Liver (tissue), 9 donors: ENCODE data around the gene KRTAP5-10. TPM values are rescaled to one million over a fixed set of nuclear protein-coding genes. Genes with fewer than 3 reads are reported as not detected.

Experiments
- DNase-seq: peaks from one replicate; pipeline ENCODE4 v3.0.0-alpha.2; 2017; ENCODE audit warnings: low spot score
- H3K27ac ChIP-seq, 2 donors: one replicate each; pipeline ENCODE4 v1.7.0; 2013; ENCODE audit warnings: inconsistent platforms in 2 of 2, low read length in 2 of 2, control low read depth in 1 of 2, low read depth in 1 of 2, mild to moderate bottlenecking in 1 of 2
- H3K27me3 ChIP-seq, 4 donors: one replicate each; pipeline versions ENCODE4 v1.6.1 to v1.7.0; 2013; ENCODE audit warnings: low read length in 3 of 4, inconsistent platforms in 1 of 4, mild to moderate bottlenecking in 1 of 4, moderate library complexity in 1 of 4; ENCODE audit not compliant: control insufficient read depth in 4 of 4, insufficient read depth in 4 of 4
- H3K36me3 ChIP-seq, 4 donors: one replicate each; pipeline versions ENCODE4 v1.6.1 to v1.7.0; 2013; ENCODE audit warnings: low read length in 3 of 4, mild to moderate bottlenecking in 3 of 4, low read depth in 1 of 4, moderate library complexity in 1 of 4; ENCODE audit not compliant: control insufficient read depth in 4 of 4, insufficient read depth in 3 of 4
- H3K4me1 ChIP-seq, 4 donors: one replicate each; pipeline versions ENCODE4 v1.6.1 to v1.7.0; 2013; ENCODE audit warnings: low read length in 3 of 4, mild to moderate bottlenecking in 3 of 4, moderate library complexity in 1 of 4; ENCODE audit not compliant: control insufficient read depth in 4 of 4, insufficient read depth in 4 of 4
- H3K4me3 ChIP-seq, 3 donors: one replicate each; pipeline versions ENCODE4 v1.6.1 to v1.7.0; 2013; ENCODE audit warnings: low read length in 3 of 3, control low read depth in 1 of 3, low read depth in 1 of 3, mild to moderate bottlenecking in 1 of 3
- H3K9ac ChIP-seq, 2 donors: one replicate each; pipeline ENCODE4 v1.7.0; 2013; ENCODE audit warnings: low read length in 2 of 2, mild to moderate bottlenecking in 2 of 2, moderate library complexity in 2 of 2, control low read depth in 1 of 2, low read depth in 1 of 2
- H3K9me3 ChIP-seq, 4 donors: one replicate each; pipeline versions ENCODE4 v1.6.1 to v1.7.0; 2013; ENCODE audit warnings: low read length in 3 of 4; ENCODE audit not compliant: control insufficient read depth in 4 of 4
- CTCF ChIP-seq: fragments of 150-350 bp; IDR thresholded peaks from 2 replicates; pipeline ENCODE4 v1.5.1; 2017; ENCODE audit warnings: improper control_type of control experiment, low read depth, low read length; ENCODE audit not compliant: missing input control
- FOXA1 ChIP-seq: IDR thresholded peaks from 2 replicates; pipeline ENCODE4 v1.6.1; 2016; ENCODE audit warnings: antibody characterized with exemption
- FOXA2 ChIP-seq: IDR thresholded peaks from 2 replicates; pipeline ENCODE4 v1.6.1; 2016; ENCODE audit warnings: antibody characterized with exemption
- GABPA ChIP-seq, 2 donors: IDR thresholded peaks in 1 of 2; conservative IDR thresholded peaks in 1 of 2; 2 replicates each; pipeline ENCODE4 v1.6.1; 2016; ENCODE audit warnings: antibody characterized with exemption in 2 of 2, mild to moderate bottlenecking in 1 of 2, moderate library complexity in 1 of 2
- HNF4A ChIP-seq, 2 donors: conservative IDR thresholded peaks; 2 replicates each; pipeline ENCODE4 v1.6.1; 2016; ENCODE audit warnings: antibody characterized with exemption in 2 of 2, mild to moderate bottlenecking in 2 of 2
- HNF4G ChIP-seq: IDR thresholded peaks from 2 replicates; pipeline ENCODE4 v1.6.1; 2016; ENCODE audit warnings: antibody characterized with exemption
- JUND ChIP-seq, 2 donors: IDR thresholded peaks; 2 replicates each; pipeline ENCODE4 v1.6.1; 2016; ENCODE audit warnings: antibody characterized with exemption in 2 of 2
- MAX ChIP-seq: IDR thresholded peaks from 2 replicates; pipeline ENCODE4 v1.6.1; 2016; ENCODE audit warnings: antibody characterized with exemption
- NR2F2 ChIP-seq: IDR thresholded peaks from 2 replicates; pipeline ENCODE4 v1.6.1; 2016; ENCODE audit warnings: antibody characterized with exemption
- RAD21 ChIP-seq, 2 donors: IDR thresholded peaks; 2 replicates each; pipeline ENCODE4 v1.6.1; 2016; ENCODE audit warnings: antibody characterized with exemption in 2 of 2, mild to moderate bottlenecking in 2 of 2
- REST ChIP-seq: IDR thresholded peaks from 2 replicates; pipeline ENCODE4 v1.6.1; 2016; ENCODE audit warnings: antibody characterized with exemption, mild to moderate bottlenecking
- RXRA ChIP-seq, 2 donors: IDR thresholded peaks; 2 replicates each; pipeline ENCODE4 v1.6.1; 2017 to 2018; ENCODE audit warnings: antibody characterized with exemption in 2 of 2, mild to moderate bottlenecking in 1 of 2
- SP1 ChIP-seq: IDR thresholded peaks from 2 replicates; pipeline ENCODE4 v1.6.1; 2018; ENCODE audit warnings: antibody characterized with exemption, mild to moderate bottlenecking
- TAF1 ChIP-seq: conservative IDR thresholded peaks from 2 replicates; pipeline ENCODE4 v1.6.1; 2016; ENCODE audit warnings: antibody characterized with exemption, mild to moderate bottlenecking
- YY1 ChIP-seq: IDR thresholded peaks from 2 replicates; pipeline ENCODE4 v1.6.1; 2016; ENCODE audit warnings: antibody characterized with exemption, mild to moderate bottlenecking
- WGBS: extraction: QIAGEN DNeasy Blood & Tissue Kit; methylation state at CpG from one replicate; pipeline ENCODE4 v1.1.7; 2013; 5-methylcytosine and 5-hydroxymethylcytosine counted together
- polyA plus RNA-seq, 2 donors: library from polyadenylated mRNA; stranded (reverse) in 1 of 2; unstranded in 1 of 2; fragments of 200-250 nt in 1 of 2; fragments of >200 nt in 1 of 2; fragmentation: Nextera tagmentation in 1 of 2; extraction: Ambion mirVana in 1 of 2; gene quantifications; one replicate each; pipeline versions ENCODE4 v1.2.1 to v1.2.3, GENCODE V29; 2013 to 2015
- total RNA-seq, 2 donors: library from RNA; depleted of rRNA; stranded (reverse); fragments of >200 nt; gene quantifications; one replicate each; pipeline ENCODE4 v1.2.3, GENCODE V29; 2014
- TF ChIP-seq, protein P1 (sequence below): IDR thresholded peaks from 2 replicates; pipeline ENCODE4 v1.6.1; 2016; ENCODE audit warnings: antibody characterized with exemption
- donor health status: healthy.
- donor health status: healthy.
- donor health status: healthy.
- donor health status: healthy.
- donor health status: healthy.

Gene KRTAP5-10
- total RNA-seq: under 1 TPM in 1 of 2 donors, not detected in 1; 0.14 TPM
- polyA plus RNA-seq: not detected

GRCh38 chr11:71565263-71565662 is at the start of gene KRTAP5-10:
Gene KRTAP5-10, plus strand, starts transcription at chr11:71565563. Its CDS starts 25 bp downstream, at chr11:71565588.
- Histone ChIP-seq H3K9me3 (no peaks in the 10 kb centered on the region), H3K4me3 (no peak within 1 kb of the TSS), H3K4me1 (peaks cover 0 to 4% (median 3%) of the 10 kb centered on the region in 4 donors), H3K36me3 (no peaks in the 10 kb centered on the region), H3K9ac (no peak within 1 kb of the TSS), H3K27me3 (no peaks in the 10 kb centered on the region), H3K27ac (no peak within 1 kb of the TSS)
- WGBS: 73% methylated on average over 5 of the region's 5 CpGs
- no peak for TF ChIP-seq SP1
- TF ChIP-seq, protein P1, sequence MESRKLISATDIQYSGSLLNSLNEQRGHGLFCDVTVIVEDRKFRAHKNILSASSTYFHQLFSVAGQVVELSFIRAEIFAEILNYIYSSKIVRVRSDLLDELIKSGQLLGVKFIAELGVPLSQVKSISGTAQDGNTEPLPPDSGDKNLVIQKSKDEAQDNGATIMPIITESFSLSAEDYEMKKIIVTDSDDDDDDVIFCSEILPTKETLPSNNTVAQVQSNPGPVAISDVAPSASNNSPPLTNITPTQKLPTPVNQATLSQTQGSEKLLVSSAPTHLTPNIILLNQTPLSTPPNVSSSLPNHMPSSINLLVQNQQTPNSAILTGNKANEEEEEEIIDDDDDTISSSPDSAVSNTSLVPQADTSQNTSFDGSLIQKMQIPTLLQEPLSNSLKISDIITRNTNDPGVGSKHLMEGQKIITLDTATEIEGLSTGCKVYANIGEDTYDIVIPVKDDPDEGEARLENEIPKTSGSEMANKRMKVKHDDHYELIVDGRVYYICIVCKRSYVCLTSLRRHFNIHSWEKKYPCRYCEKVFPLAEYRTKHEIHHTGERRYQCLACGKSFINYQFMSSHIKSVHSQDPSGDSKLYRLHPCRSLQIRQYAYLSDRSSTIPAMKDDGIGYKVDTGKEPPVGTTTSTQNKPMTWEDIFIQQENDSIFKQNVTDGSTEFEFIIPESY: no peak
- no peak for TF ChIP-seq YY1
- TF ChIP-seq HNF4G: no peak
- TF ChIP-seq FOXA1: no peak
- TF ChIP-seq MAX: no peak
- TF ChIP-seq FOXA2: no peak
- no peak for TF ChIP-seq TAF1
- TF ChIP-seq JUND (IDR thresholded peaks at IDR 0.05): no peak
- no peak for TF ChIP-seq CTCF
- no peak for TF ChIP-seq RAD21 (IDR thresholded peaks at IDR 0.05)
- TF ChIP-seq GABPA (IDR thresholded peaks at IDR 0.05 in 1 of 2, conservative IDR thresholded peaks at IDR 0.05 in 1 of 2): no peak
- TF ChIP-seq HNF4A (conservative IDR thresholded peaks at IDR 0.05): no peak
- DNase-seq: no peak

DNA sequence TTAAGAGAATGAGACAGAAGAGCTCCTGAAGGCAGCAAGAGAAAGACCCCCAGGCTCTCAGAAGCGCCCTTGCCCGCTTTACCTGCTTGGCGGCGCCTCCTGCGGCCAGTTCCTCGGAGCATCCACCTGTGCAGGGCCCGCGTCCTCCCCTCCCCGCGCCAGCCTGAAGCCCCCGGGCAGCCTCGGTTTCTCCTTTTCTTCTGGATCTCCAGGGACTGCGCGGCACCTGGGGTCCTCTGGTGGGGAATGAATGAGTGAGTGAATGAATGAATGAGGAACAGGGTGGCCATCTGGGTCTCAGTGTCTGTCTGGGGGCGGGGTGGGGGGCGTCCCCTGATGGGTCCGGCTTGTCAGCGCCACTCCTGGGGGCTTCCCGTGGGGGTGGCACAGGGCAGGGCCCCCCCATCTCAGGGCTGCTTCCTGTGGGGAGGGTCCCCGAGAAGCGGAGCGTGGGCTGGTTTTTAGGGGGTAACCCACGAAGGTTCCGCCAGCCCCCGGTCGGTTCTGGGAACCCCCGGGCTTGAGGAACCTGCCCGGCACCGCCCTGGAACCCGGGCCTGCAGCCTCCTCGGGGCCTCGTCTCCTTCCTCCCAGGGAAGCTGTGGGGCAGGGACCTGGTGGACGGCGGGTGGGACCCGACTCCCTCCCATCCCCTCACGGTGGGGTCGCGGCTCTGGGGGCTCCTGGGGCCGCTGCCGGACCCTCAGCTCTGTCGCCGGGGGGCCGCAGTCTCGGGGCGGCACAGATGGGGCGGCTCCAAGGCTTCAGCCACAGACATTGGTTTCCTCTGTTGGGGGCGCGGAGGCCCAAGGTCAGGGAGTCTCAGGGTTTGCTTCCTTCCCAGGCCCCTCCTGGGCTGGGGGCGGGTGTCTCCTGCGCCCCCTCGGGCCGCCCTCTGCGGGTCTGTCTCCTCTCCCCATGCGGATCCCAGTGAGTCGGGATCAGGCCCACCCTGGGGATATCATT is 46.6 kb upstream of the KRTAP5-10 start:
- no peak for DNase-seq
- TF ChIP-seq, protein P1: no peak
- no peak for TF ChIP-seq JUND (IDR thresholded peaks at IDR 0.05)
- TF ChIP-seq MAX: no peak
- TF ChIP-seq NR2F2: no peak
- TF ChIP-seq HNF4A (conservative IDR thresholded peaks at IDR 0.05): no peak
- no peak for TF ChIP-seq FOXA2
- no peak for TF ChIP-seq SP1
- TF ChIP-seq TAF1: no peak
- no peak for TF ChIP-seq REST
- TF ChIP-seq RXRA (IDR thresholded peaks at IDR 0.05): no peak
- TF ChIP-seq GABPA (IDR thresholded peaks at IDR 0.05 in 1 of 2, conservative IDR thresholded peaks at IDR 0.05 in 1 of 2): no peak
- no peak for TF ChIP-seq HNF4G
- Histone ChIP-seq H3K4me1 (peaks cover 0 to 2% (median 0%) of the 10 kb centered on the region in 4 donors), H3K9me3 (no peaks in the 10 kb centered on the region), H3K36me3 (no peaks in the 10 kb centered on the region), H3K27ac (no peak overlapping the region), H3K4me3 (no peak overlapping the region), H3K9ac (no peak overlapping the region), H3K27me3 (no peaks in the 10 kb centered on the region)
- 95% methylated on average over 55 of the region's 55 CpGs for WGBS
